NCI-H345 (cell line): ENCODE data around the gene XRCC6.
"Not testable (repeated sequence)": the region's sequence is repeated elsewhere in the genome, so short reads cannot be mapped to it uniquely, and the experiment has no call there.

Source experiments
- DNase-seq: peaks from one replicate; lab custom pipeline; 2025; lab: John Stamatoyannopoulos, UW

The XRCC6 gene

DNA sequence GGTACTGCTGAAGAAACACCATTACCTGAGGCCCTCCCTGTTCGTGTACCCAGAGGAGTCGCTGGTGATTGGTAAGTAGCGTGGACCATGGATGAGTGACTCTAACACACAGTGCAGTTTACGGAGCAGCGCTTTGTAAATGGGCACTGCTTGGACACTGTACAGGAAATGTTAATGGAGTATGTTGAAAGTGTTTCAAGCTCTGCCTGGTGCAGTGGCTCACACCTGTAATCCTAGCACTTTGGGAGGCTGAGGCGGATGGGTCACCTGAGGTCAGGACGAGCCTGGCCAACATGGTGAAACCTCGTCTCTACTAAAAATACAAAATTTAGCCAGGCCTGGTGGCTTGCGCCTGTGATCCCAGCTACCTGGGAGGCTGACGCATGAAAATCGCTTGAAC lies 29.7 kb downstream of the XRCC6 start:
- no peak for DNase-seq

DNA sequence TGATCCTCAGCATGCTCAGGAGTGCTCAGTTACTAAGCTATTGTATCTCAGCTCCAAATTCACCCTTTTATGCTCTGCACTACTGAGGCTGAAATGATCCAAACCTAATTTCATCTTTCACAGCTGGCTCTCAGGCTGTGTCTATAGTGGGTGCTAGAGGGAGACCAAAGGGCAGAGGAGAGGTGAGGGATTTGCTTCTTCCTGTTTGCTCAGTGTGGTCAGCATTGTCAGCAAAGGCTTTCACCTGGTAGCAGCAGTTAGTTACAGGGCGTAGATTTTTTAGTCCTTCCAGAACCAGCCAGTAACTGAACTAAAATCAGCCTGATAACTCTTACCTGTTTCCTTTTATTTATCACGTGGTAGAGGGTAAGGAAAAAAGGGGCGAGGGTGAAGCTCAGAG lies 33.2 kb downstream of the XRCC6 start:
- DNase-seq: no peak

DNA sequence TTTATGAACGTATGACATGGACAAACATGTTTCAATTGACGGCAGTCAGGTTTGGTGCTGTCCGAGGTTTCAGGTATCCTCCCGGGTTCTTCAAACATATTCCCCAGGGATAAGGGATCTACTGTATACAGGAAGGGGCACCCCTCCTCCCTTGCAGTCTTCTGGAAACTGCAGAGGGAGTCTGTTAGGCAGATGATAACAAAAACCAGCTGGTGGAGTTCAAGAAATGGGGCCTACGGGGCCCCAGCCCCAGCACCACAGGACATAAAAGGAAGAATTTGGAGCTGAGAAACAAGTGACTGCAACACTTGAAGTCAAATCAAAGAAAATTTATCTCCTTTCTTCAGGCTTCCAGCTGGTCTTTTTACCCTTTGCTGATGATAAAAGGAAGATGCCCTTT lies 35.5 kb downstream of the XRCC6 start:
- no peak for DNase-seq

DNA sequence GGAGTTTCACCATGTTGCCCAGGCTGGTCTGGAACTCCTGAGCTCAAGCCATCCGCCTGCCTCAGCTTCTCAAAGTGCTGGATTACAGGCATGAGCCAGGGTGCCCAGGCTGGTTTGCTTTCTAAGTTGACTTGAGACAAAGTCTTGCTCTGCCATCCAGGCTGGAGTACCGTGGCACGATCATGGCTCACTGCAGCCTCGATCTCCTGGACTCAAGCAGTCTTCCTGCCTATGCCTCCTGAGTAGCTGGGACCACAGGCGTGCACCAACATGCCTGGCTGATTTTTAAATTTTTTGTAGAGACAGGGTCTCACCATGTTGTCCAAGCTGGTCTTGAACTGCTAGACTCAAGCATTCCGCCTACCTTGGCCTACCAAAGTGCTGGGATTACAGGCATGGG lies 36.6 kb downstream of the XRCC6 start:
- no peak for DNase-seq

DNA sequence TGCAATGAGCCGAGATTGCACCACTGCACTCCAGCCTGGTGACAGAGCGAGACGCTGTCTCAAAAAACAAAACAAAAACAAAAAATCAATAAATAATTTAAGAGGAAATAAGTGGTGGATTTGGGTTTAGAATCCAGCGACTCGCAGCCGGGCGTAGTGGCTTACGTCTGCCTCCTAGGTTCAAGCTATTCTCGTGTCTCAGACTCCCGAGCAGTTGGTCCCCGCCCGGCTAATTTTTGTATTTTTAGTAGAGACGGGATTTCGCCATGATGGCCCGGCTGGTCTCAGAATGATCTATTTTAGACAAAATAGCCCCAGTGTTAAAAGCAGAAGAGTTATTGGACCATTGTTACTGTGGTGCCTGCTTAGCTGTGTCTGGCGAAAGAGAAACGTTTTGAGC lies 37.8 kb downstream of the XRCC6 start:
- DNase-seq: no peak

DNA sequence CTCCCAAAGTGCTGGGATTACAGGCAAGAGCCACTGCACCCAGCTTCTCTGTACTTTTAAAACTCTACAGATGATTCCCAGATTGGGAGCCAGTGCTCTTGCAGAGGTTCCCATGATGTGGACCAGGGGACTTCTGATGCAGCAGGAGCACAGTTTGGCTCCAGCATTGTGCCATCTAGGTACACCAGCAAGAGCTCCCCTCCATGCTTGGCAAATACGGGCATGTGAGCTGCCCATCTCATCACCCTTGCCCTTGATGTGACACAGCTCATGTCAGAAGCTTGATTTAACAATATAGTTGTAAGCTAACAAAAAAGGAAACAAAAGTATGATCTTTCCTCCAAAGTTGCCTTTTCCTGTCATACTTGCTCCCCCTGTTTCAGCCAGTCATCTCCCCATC lies 38.8 kb downstream of the XRCC6 start:
- DNase-seq: no peak

DNA sequence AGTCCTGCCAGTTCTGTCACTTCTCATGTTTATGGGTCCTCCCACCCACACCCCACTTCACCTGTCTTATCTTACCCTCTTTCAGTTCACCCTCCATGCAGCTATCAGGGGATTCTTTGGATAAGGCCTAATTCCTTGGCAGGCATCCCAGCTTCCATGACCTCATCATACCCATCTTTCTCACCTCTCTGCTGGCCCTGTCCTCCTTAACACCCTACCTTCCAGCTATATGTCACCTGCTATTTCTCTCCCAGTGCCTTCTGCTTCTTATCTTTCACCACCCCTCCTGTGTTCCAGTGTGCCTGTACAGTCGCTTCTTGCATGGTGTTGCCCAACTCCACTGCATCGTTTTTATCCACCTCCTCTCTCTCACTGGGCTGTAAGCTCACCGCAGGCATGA lies 39.3 kb downstream of the XRCC6 start:
- no peak for DNase-seq

DNA sequence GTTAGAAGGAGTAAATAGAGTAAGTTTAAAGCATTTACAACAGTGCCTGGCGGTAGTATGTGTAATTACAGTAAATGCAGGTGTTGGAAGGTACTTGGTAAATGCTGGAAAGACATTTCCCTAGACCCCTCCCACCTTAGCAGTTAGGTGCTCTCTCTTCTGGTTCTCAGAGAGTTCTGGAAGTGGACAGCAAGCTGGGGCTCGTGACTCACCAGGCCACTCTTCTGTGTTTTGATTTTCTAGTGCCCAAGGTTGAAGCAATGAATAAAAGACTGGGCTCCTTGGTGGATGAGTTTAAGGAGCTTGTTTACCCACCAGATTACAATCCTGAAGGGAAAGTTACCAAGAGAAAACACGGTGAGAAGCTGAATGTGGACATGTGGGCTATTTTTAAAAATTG lies 40.0 kb downstream of the XRCC6 start:
- no peak for DNase-seq

DNA sequence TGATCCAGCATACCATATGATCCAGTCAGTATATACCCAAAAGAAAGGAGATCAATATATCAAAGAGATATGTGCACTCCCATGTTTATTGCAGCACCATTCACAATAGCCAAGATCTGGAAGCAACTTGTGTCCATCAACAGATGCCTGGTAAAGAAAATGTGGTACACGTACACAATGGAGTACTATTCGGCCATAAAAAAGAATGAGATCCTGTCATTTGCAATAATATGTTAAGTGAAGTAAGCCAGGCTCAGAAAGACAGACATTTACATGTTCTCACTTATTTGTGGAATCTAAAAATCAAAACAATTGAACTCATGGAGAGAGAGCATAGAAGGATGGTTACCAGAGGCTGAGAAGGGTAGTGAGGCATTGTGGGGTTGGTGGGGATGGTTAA lies 40.6 kb downstream of the XRCC6 start:
- DNase-seq: no peak

DNA sequence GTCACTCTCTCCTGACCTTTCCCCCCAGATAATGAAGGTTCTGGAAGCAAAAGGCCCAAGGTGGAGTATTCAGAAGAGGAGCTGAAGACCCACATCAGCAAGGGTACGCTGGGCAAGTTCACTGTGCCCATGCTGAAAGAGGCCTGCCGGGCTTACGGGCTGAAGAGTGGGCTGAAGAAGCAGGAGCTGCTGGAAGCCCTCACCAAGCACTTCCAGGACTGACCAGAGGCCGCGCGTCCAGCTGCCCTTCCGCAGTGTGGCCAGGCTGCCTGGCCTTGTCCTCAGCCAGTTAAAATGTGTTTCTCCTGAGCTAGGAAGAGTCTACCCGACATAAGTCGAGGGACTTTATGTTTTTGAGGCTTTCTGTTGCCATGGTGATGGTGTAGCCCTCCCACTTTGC lies 42.5 kb downstream of the XRCC6 start:
- DNase-seq: not testable (repeated sequence)

DNA sequence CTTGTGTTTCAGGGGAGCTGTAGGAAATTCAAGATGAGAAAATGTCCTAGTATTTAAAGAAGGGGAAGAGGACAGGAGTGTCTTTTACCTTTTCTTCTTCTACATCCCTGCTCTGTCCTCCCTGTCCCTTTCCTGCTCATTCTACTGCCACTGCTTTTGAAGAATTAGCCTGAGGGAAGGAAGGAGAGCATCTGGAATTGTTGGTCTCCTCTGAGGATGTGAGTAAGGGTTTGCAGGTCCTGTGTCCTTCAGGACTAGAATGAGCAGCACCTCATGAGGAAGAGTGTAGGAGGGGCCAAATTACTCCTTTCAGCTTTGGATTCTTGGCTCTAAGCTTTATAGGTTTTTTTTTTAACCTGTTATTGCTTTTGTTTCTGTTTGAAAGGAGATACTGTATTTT lies 43.4 kb downstream of the XRCC6 start:
- no peak for DNase-seq

DNA sequence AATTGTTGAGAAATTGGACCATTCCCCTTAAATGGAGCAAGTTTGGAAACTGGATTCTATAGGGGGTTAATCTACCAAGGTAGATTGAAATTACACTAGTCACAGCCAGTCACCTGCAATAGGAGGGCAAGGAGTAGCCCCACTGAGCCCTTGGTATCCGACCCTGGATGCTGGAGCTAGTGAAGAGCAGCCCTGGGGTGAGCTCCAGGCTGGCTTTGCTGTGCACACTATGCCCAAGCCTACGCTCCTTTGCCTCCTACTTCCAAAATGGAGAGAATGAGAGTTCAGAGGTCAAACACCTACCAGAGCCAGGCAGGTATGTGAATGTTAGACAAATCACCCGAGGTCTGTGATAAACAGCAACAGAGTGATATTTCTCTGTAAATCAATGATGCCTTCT lies 43.9 kb downstream of the XRCC6 start:
- no peak for DNase-seq

DNA sequence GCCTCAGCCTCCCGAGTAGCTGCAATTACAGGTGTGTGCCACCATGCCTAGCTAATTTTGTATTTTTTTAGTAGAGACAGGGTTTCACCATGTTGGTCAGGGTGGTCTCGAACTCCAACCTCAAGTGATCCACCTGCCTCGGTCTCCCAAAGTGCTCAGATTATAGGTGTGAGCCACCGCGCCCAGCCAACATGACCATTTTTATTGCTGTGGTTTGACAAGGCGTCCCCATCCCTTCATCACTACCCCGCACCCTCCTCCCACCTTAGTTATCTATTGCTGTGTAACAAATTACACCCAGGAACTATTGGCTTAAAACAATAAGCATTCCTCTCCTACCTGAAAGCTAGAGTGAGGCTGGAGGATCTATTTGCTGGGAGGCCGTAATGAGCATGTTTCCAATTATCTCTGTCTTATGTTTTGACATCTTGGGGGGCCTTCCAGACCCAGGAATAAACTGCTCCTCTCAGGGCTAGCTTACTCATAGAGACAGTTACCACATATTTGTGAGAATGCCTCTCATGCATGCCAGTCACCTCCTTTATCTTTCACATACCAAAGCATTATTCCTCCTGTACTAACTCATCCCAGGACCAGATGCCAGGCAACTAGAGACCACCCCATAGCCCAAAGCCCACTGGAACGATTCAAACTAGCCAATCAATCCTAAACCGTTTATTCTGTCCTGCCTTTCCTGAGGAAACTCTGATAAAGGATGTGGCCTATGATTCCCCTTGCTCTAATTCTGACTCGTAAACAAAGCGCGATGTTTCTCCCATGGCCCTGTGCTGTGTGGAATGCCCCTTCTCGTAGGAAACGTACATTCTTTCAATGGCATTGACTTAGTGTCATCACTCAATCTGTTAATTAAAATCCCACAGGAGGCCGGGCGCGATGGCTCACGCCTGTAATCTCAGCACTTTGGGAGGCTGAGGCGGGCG lies 48.1 kb downstream of the XRCC6 start:
- DNase-seq: no peak

DNA sequence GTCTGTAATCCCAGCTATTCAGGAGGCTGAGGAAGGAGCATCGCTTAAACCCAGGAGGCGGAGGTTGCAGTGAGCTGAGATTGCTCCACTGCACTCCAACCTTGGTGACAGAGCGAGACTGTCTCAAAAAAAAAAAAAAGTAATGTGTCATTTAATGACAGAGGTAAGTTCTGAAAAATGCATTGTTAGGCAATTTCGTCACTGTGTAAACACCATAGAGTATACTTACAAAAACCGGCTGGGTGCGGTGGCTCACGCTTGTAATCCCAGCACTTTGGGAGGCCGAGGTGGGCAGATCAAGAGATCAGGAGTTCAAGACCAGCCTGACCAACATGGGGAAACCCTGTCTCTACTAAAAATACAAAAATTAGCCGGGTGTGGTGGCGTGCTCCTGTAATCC lies 51.0 kb downstream of the XRCC6 start:
- not testable (repeated sequence) for DNase-seq

DNA sequence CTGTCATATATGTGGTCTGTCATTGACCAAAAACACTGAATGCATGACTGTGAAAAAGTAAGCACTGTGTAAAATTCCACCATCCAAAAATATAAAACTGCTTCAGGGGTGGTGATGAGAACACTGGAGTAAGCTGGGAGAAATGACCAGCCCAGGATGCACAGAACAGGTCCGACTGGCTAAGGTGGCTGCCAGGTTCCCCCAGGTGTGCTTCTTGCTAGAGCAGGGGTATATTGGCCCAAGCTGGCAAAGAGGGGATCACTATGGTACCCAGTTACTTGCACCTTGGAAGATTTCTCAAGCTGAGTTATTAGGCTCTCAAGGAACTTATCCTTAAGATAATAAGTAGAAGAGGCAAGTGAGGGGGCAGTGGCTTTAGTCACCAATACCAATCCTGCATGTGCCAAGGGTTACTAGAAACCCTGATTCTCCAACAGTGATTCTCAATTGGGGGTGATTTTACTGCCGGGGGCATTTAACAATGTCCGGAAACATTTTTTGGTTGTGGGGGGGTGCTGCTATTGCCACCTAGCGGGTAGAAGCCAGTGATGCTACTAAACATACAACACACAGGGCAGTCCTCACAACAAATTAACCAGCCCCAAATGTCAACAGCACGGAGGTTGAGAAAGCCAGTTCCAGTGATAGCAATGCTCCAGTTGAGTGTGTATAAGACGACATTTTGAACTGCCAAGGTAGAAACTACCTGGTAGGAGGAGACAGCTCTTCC lies 51.9 kb downstream of the XRCC6 start:
- no peak for DNase-seq

DNA sequence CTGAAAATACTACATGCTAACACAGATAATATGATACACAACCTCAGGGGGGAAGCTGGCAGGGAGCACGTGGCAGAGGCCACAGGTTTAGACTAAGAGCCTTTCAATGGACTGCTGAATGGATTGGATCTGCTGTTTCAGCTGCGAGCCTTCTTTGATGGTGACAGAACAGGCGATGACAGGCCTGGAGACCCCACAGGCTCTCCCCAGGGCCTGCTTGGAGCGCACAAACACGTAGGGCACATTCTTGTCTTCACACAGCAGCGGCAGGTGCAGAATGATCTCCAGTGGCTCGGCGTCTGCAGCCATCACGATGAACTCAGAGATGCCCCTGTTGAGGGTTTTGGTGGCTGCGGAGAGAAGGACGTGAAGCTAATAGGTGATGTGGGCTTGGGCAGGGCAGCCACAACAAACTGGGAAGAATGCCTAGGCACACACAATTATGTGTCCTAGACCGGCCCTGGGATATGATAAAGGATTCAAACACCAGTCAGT lies 53.8 kb downstream of the XRCC6 start:
- no peak for DNase-seq

DNA sequence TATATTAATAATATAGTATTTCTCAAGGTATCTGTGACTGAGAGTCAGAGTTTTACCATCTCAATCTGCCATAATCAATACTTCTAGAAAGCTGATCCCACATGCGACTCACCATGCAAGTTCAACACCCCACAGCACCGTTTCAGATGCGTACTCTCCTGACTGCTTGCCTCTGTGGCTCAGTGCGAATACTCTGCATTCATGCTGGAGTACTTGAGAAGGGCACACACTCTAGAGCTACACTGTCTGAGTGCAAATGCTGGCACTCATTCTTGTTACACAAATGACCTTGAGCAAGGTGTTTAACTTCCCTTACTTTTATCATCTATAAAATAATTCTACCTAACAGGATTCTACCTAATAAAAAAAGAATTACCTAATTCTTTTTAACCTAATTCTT lies 55.0 kb downstream of the XRCC6 start:
- no peak for DNase-seq

DNA sequence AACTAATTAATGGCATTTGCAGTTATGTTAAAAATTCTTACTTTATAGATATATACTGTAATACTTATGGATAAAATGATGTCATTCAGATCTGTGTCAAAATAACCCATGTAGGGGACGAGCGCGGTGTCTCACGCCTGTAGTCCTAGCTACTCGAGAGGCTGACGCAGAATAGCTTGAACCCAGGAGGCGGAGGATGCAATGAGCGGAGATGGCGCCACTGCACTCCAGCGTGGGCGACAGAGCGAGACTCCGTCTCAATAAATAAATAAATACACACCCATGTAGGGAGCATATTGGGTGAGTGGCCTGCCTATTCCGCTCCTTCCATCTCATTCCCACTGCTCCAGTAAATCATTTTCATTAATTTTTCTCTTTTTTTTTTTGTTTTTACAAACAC lies 60.5 kb downstream of the XRCC6 start:
- DNase-seq: no peak

DNA sequence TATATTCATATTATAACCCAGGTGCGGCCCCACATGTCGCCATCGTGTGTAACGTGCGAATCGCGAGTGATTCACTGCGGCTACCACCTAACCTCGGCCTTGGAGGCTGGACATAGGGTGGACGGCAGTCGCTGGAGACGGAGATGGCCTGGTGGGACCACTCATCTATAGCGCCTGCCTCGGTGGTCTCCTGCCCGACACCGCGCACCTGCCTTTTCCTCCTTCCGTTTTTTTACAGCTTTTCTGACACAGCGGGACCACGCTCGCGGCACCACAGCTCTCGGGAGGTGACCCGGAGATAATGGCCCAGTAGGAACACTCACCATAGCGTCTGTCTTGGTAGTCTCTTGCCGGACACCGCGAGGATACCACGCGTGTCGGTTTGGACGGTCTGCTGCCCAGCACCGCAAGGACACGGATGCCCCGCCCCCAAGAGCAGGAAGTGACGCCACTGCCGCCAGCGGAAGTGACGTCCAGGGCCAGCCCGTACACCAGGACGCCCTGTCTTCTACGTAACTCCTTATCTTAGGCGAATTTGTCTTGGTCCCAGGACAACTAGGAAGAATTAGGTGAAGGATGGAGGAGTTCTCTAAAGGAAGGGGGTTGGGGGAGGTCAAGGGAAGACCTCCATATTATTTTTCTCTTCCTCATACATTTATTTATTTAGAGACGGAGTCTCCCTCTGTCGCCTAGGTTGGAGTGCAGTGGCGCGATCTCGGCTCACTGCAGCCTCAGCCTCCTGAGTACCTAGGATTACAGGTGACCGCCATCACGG lies 61.1 kb downstream of the XRCC6 start:
- DNase-seq: no peak

DNA sequence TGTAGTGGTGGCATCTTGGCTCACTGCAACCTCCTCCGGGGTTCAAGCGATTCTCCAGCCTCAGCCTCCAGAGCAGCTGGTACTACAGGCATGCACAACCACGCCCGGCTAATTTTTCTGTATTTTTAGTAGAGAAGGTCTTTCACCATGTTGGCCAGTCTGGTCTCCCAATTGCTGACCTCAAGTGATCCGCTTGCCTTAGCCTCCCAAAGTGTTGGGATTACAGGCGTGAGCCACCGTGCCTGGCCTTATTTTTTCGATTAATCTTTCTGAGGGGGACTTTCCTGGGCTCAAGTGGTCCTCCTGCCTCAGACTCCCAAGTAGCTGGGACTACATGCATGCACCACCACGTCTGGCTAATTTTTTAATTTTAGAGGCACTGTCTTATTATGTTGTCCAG lies 62.0 kb downstream of the XRCC6 start:
- no peak for DNase-seq

DNA sequence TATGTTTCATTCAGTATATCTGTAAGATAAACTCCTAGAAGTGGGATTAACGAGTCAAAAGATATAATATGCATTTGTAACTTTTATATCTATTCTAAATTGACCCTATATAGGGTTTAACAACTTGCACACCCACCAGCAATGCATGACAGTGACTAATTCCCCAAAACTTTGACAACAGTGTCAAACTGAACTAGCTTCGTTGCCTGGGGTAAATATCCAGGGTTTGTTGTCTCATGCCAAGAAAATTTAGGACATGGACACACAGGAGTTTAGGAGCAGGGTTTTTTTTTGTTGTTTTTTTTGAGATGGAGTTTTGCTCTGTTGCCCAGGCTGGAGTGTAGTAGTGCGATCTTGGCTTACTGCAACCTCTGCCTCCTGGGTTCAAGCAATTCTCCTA lies 62.5 kb downstream of the XRCC6 start:
- DNase-seq: no peak

DNA sequence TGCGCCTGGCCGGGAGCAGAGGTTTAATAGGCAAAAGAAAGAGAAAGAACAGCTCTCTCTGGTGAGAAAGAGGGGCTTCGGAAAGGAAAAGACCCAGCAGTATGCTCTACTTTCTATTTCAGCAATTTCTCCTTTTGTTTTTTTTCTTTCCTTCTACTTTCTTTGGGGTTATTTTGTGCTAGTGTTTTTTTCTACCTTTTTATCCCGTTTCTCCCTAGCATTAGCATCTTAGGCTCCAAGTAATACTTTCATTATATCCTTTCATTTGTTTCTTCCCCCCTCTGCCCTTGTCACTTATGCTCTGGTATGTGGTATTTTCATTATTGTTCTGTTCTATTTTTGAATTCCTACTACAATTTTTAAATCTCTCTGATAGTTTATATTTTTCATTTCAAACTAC lies 63.1 kb downstream of the XRCC6 start:
- no peak for DNase-seq

DNA sequence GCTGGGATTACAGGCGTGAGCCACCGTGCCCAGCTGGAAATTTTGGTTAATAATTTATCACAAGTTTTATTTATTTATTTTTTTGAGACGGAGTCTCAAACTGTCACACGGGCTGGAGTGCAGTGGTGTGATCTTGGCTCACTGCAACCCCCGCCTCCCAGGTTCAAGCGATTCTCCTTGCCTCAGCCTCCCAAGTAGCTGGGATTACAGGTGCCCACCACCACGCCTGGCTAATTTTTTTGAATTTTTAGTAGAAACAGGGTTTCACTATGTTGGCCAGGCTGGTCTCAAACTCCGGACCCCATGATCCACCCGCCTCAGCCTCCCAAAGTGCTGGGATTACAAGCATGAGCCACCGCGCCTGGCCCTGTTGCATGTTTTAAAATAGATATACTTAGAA lies 65.8 kb downstream of the XRCC6 start:
- DNase-seq: not testable (repeated sequence)
